PFSK-1 (cell line): Measurements from ENCODE around the gene RHBDD1.

Experiments used
- POLR2AphosphoS5 ChIP-seq: IDR thresholded peaks from 2 replicates; pipeline ENCODE4 v1.6.1; 2012; ENCODE audit warnings: low read depth, mild to moderate bottlenecking, control low read depth, low read length, moderate library complexity
- REST ChIP-seq, 2 experiments: IDR thresholded peaks; 2 replicates each; pipeline versions ENCODE4 v1.6.1 to v1.8.0; 2011 to 2012; ENCODE audit warnings: low read depth in 2 of 2, low read length in 2 of 2, control low read depth in 1 of 2, inconsistent platforms in 1 of 2, mild to moderate bottlenecking in 1 of 2, moderate library complexity in 1 of 2; ENCODE audit not compliant: insufficient read depth in 1 of 2
- SIN3A ChIP-seq: IDR thresholded peaks from 2 replicates; pipeline ENCODE4 v1.6.1; 2012; ENCODE audit warnings: mild to moderate bottlenecking, low read length, moderate library complexity, borderline replicate concordance; ENCODE audit not compliant: insufficient read depth

GRCh38 chr2:226993171-226993570 is 157.3 kb downstream of the RHBDD1 start:
- TF ChIP-seq POLR2AphosphoS5 (no peak), REST (IDR thresholded peaks at IDR 0.05; ENCODE audit: insufficient read depth in 1 of 2, low read depth in 2 of 2, low read length in 2 of 2) (no peak), SIN3A (no peak)
